Glomerular endothelial cell (primary cell): ENCODE measurements around the gene RNASEH1. TPM values are rescaled to one million over a fixed set of nuclear protein-coding genes. Genes with fewer than 3 reads are reported as not detected.
"Not testable (repeated sequence)": the region's sequence is repeated elsewhere in the genome, so short reads cannot be mapped to it uniquely, and the experiment has no call there.

ENCODE experiments used
- DNase-seq: peaks from one replicate; pipeline ENCODE4 v3.0.0-alpha.2; 2011; ENCODE audit warnings: low read depth, low spot score; ENCODE audit errors: extremely low read depth
- total RNA-seq: library from RNA; depleted of rRNA; stranded (reverse); fragments of >200 nt; gene quantifications from 2 replicates; pipeline ENCODE4 v1.2.3, GENCODE V29; 2015

RNASEH1 gene
- total RNA-seq, 1 donor from 2014 or later, result 20.8 TPM

DNA sequence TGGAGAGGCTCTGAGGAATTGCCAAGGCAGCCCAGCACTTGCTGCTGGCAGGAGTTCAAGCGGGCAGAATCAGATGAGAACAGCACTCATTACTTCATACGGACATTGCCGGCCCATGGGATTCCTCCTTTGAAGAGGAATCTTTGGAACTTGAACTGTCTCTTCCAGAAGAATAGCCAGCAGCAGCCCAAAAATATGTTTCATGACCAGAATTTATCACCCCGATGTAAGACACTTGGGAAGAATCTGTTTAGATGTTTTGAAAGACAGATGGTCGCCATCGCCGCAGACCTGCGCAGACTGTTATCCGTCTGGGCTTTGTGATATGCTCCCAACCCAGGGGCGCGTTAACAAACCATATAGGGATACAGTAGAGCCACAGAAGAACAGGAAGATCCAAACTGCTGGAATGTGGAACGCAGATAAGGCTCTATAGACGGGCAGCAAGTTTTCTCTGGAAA is 35.1 kb downstream of the RNASEH1 start:
- DNase-seq, result no peak

DNA sequence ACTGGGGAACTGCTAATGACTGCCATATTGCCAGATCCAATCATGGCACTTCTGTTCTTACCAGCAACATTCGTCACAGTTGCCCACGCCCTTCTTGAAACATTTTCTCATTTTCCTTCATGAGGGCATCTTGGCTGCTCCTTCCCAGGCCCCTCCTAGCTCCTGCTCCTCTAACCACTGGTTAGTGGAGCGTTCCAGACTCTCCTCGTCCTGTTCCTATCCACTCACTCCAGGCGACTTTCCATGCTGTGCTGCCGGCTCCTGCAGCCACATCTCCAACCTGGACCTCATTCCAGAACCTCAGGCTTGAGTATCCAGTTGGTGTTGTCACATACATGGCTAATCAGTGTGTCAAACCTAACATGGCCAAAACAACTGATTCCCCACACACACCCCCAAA is 37.5 kb downstream of the RNASEH1 start:
- no peak for DNase-seq

DNA sequence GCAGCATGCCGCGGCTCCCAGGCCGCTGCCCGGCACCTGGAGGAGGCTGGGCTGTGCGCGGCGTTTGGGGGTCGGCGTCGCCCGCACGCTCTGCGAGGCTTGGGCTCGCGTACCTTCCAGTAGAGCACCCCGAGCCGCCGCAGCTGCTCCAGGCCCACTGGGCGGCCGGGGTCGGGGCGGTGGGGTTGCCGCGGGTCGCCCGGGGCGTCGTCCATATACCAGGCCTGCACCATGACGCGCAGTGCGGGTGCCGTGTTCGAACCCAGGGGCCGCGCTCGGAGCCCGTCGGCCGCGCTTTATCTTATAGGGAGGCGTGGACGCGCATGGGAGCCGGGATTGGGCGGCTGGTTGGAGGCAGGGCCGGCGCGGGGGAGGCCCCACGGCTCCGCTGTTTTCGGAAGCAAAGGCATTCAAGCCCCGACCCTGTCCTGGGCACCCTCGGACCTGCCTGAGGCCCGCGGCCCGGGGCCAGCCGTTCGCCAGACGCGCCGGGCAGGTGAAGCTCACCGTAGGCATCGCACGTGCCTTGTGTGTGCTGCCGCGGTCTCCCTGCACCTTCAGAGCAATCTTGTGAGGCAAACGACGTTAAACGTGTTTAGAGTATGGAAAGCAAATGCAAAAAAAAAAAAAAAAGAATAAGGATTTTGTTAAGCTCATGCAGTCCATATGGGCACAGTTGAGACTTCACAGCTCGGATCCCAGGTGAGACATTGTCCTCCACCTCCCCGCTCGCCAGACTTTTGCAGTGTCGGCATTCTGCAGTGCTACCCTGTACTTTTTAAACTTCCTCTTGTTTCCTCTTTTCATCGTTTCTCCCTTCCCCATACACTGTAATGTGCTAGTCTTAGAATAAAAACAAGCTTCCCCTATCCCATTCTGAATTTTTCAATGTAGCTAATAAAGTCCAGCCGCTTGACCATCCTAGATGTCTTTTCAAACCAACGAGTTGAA is 38.6 kb downstream of the RNASEH1 start, which contains the start of gene ADI1:
ADI1 (minus strand) TSS at position 277 of the 951 bp plus-strand sequence; CDS start at position 233, 44 bp downstream.
- no peak for DNase-seq

DNA sequence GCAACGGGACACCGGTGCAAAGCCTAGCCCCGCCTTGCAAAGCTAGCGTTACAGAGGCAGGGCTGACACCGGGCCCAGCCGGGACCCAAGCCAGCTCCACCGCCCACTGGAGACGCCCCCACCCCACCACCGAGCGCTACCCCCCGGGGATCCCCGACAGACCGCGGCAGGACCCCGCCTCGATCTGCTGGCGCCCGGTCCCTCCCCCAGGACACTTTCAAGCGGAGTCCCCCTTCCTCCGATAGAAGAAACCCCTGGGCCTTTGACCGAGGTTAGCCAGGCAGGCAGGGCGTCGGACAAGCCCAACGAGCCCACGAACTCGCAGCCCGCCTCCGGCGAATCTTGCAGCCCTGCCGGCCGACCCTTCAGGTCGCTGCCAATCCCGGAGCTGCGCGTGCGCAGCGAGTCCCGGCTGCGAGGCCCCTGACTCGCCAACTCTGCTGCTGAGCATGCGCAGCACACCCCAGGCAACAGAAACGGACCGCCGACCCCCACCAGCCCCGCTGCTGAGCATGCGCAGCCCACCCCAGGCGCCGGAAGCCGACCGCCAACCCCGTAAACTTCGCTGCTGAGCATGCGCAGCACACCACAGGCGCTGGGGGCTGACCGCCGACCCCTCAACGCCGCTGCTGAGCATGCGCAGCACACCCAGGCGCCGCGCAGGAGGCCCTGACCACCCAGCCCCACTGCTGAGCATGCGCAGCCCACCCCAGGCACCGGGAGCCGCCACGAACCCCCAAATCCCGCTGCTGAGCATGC is 39.5 kb downstream of the RNASEH1 start:
- DNase-seq, result peak; percentile 69

DNA sequence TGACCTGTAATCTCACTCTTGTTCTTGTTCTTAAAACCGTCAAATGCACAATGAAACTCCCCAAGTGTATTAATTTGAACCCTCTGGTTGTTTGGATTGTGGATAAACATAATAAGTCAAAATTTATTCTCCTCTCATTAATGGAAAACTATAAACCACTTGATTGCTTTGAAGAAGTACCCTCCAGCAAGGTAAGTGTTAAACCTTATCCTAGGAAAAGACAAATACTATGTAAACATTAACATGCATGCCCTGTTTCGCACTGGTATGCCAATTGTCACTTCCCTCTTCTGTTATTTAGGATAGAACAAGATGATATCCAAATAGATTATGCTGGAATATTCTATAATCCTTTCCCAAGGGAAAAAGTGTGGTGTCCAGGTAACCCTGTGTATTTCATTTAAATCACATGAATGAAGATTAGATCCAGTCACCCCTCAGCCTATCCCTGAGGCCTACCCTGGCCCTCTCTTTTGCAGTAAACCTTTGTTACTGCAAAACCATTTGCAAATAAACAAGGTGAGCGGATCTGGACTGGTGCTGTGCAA is 40.1 kb downstream of the RNASEH1 start:
- DNase-seq, result no peak

DNA sequence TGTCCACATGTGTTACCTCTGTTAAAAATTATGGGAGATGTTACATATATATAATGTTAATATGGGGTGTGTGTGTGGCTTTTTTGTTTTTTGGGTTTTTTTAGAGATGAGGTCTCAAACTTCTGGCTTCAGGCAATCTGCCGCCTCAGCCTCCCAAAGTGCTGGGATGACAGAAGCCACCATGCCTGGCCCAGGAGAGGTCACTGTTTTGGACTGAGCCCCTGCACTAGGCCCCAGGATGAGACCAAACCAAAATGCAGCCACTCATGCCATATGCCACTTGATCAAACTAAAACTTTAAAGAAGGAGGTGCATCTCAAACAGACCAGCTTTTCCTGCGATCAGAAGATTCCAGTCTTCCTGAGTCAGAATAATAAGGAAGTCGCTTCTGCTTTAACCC is 41.3 kb downstream of the RNASEH1 start:
- no peak for DNase-seq

DNA sequence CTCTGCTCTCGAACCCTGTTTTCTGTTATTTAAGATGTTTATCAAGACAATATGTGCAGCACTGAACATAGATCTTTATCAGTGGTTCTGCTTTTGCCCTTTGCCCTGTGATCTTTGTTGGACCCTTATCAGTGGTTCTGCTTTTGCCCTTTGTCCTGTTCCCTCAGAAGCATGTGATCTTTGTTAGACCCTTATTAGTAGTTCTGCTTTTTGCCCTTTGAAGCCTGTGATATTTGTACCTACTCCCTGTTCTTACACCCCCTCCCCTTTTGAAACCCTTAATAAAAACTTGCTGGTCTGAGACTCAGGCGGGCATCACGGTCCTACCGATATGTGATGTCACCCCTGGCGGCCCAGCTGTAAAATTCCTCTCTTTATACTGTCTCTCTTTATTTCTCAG is 42.7 kb downstream of the RNASEH1 start:
- DNase-seq, result not testable (repeated sequence)

DNA sequence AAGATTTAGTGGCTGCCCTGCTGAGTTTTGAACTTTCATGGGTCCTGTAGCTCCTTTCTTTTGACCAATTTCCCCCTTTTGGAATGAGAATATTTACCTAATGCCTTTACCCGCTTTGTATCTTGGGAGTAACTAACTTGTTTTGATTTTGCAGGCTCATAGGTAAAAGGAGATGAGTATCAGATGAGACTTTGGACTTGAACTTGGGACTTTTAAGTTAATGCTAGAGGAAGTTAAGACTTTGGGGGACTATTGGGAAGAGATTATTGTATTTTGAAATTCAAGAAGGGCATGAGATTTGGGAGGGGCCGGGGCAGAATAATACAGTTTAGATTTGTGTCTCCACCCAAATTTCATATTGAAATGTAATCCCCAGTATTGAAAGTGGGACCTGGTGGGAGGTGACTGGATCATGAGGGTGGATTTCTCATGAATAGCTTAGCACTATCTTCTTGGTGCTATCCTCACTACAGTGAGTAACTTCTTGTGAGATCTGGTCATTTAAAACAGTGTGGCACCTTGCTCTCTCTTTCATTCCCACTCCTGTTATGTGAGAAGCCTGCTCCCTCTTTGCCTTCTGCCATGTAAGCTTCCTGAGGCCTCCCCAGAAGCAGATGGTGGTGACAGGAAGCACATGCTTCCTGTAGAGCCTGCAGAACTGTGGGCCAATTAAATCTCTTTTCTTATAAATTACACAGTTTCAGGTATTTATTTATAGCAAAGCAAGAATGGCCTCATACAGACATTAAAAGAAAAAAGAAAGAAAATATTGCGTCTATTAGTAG is 44.9 kb downstream of the RNASEH1 start:
- DNase-seq, result no peak

DNA sequence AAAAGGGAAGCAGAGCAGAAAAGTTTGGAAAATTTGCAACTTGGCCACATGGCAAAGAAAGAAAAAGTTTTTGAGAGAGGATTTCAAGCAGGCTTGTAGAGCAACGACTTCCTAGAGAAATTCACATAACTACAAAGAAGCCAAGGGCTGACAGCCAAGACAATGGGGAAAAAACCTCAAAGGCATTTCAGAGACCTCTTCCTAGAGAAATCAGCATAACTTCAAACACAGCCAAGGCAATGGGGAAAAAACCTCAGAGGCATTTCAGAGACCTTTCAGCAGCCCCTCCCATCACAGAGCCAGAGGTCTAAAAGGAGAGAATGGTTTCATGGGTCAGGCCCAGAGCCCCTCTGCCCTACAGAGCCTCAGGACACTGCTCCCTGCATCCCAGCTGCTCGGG is 46.0 kb downstream of the RNASEH1 start:
- no peak for DNase-seq

DNA sequence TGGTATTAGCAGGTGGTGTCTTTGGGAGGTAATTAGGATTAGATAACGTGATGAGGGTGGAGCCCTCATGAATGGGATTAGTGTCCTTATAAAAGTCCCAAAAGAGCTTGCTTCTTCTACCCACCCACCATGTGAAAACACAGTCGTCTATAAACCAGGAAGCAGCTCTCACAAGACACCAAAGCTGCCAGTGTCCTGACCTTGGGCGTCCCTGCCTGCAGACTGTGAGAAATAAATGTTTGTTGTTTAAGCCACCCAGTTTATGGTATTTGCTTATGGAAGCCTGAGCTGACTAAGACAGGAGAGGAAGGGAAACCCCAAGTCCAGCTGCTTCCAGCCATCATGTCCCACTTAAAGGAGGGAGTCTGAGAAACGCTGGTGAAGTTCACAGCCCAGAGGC is 52.4 kb downstream of the RNASEH1 start:
- no peak for DNase-seq

DNA sequence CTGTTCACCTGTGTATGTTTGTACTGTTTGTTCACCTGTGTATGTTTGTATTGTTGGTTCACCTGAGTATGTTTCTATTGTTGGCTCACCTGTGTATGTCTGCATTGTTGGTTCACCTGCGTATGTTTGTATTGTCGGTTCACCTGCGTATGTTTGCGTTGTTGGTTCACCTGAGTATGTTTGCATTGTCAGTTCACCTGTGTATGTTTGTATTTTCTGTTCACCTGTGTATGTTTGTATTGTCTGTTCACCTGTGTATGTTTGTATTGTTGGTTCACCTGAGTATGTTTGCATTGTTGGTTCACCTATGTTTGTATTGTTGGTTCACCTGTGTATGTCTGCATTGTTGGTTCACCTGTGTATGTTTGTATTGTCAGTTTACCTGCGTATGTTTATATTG is 53.4 kb downstream of the RNASEH1 start:
- no peak for DNase-seq

DNA sequence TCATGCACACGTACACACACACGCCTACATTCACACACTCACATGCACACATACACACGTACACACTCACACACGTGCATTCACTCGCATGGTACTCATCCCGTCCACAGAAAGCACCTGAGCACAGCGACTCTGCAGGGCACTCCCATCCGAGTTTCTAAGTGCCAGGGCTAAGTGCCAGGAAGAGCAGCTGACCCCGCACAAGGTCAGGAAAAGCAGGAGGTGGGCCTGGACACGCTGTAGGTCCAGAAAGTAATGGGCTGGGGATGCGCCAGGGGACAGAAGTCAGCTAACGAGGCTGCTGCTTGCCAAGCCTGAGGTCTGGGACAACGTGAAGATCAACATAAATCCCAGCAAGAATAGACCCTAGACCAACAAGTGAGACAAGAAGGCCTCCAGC is 54.6 kb downstream of the RNASEH1 start:
- DNase-seq, result no peak

DNA sequence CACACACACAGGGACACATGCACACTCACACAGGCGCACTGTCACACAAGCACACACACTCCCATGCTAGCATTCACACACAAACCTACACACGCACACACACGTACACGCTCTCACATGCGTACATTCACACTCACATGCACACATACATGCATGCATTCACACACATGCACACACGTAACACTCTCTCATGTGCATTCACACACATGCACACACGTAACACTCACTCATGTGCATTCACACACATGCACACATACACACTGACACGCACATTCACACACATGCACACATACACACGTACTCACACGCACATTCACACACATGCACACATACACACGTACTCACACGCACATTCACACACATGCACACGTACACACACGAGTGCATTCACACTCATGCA is 55.1 kb downstream of the RNASEH1 start:
- DNase-seq, result no peak

DNA sequence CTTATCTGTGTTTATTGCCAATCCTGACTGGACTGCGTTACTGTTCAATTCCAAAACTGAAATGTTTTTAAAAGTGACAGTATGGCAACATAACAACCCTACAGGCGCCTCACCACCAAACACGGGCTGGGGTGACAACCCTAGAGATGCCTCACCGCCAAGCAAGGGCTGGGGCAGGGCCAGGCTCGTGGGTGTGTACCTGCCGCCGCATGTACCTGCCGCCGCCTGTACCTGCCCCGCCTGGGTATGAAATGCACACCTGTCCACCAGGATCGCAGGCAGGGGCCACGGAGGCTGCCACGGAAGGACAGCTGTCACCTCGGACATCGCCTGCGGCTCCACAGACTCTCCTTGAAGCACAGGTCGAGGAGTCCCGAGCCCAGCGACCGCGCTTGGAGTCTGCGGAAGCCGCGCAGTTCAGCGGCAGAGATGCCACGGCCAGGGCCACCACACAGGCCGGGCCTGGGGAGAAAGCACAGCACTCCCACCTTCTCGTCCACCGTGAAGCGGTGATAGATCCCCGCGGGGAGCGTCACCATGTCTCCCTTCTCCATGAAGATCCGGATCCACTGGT is 57.7 kb downstream of the RNASEH1 start:
- DNase-seq, result no peak

DNA sequence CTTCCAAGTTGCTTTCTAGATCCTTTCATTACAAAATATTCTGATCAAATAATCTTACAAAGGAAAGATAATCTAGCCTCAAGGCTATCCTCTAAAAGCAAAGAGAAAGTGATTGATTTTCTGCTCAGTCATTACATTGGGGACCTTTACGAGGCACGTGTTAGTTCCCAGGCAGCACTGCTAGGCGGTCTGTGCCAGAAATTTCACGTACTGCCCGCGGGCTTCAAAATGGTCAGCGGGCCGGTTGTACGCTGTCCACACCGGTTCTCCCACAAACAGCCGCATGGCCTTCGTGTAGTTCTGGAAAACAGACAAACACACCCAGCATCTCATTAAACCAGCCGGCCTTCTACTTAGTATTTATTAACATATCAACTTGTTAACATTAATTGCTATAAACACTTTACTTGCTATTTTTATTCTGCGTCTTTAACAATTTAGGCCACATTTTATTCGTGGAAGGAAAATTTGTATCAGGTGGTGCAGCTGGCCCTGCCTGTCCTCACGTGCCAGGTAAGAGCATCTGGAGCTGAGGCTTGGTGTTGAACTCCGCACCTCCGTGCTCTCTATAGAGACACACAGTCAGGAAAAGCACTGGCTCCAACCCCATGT is 59.2 kb downstream of the RNASEH1 start:
- no peak for DNase-seq

DNA sequence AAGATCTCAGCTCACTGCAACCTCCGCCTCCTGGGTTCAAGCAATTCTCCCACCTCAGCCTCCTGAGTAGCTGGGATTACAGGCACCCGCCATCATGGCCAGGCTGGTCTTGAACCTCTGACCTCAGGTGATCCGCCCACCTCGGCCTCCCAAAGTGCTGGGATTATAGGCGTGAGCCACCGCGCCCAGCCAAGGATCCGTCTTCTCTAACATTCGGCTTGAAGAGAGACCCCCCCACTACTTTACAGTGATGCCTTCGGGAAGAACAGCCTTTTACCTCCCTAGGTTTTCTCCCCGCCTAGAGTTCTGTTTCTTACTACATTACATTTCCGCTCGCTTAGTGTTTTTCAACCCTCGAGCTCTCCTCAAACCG is 61.4 kb downstream of the RNASEH1 start:
- not testable (repeated sequence) for DNase-seq
